Testis (tissue), 2 donors: Measurements from ENCODE around the gene RBM48.
"Not testable (repeated sequence)": the region's sequence is repeated elsewhere in the genome, so short reads cannot be mapped to it uniquely, and the experiment has no call there.

ENCODE experiments used
- POLR2A ChIP-seq: fragments of 450-650 bp; IDR thresholded peaks from one replicate; pipeline ENCODE4 v1.6.1; 2017; ENCODE audit warnings: antibody characterized with exemption, mild to moderate bottlenecking, moderate library complexity
- TF ChIP-seq, protein P1 (sequence below), 3 experiments: fragments of 450-650 bp in 2 of 3; fragments of 200-600 bp in 1 of 3; sonication (generic) in 1 of 3; IDR thresholded peaks; one replicate each; pipeline ENCODE4 v1.5.1; 2016 to 2019; ENCODE audit warnings: antibody characterized with exemption in 3 of 3, mild to moderate bottlenecking in 2 of 3, moderate library complexity in 1 of 3

- TF ChIP-seq, protein P1, sequence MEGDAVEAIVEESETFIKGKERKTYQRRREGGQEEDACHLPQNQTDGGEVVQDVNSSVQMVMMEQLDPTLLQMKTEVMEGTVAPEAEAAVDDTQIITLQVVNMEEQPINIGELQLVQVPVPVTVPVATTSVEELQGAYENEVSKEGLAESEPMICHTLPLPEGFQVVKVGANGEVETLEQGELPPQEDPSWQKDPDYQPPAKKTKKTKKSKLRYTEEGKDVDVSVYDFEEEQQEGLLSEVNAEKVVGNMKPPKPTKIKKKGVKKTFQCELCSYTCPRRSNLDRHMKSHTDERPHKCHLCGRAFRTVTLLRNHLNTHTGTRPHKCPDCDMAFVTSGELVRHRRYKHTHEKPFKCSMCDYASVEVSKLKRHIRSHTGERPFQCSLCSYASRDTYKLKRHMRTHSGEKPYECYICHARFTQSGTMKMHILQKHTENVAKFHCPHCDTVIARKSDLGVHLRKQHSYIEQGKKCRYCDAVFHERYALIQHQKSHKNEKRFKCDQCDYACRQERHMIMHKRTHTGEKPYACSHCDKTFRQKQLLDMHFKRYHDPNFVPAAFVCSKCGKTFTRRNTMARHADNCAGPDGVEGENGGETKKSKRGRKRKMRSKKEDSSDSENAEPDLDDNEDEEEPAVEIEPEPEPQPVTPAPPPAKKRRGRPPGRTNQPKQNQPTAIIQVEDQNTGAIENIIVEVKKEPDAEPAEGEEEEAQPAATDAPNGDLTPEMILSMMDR (IDR thresholded peaks at IDR 0.05): not testable (repeated sequence)
- not testable (repeated sequence) for TF ChIP-seq POLR2A
Observed at GRCh38 chr7:92543542-92543941, 14.9 kb downstream of the RBM48 start.
